ENCODE results near the gene CDC25B.

Gene CDC25B

DNA sequence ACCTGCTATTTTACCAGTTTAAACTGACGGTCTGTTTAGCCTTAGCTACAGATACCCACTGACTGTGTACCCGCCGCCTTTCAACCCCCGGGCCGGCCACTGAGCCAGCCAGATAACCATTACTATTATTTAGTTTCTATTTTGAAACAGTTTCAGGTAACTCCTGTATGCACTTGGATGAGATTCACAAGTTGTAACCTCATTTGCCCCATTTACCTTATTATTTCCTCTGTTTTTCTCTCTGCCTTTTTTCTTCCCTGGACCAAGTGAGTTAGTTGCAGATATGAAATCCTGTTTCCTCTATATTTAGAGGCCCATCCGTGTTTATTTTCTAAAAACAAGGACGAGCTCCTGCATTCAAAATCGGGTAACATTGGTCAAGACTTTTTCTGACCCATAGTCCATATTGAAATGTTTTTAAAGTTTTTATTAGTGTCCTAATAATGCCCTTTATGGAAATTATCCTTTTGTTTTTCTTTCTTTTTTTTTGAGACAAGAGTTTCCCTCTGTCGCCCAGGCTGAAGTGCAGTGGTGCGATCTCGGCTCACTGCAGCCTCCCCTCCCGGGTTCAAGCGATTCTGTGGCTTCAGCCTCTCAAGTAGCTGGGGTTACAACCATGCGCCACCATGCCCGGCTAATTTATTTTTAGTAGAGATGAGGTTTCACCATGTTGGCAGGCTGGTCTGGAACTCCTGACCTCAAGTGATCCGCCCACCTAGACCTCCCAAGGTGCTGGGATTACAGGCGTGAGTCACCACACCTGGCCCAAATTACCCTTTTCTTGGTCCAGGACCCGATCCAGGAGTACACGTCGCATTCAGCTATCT lies 25.0 kb downstream of the CDC25B start:
- TF ChIP-seq EGR1 (IDR thresholded peaks at IDR 0.05) (peak; percentile 33; the same call in 1 of the 2 replicates), USF1 (IDR thresholded peaks at IDR 0.05) (no peak)

- TF ChIP-seq ZBTB7A (IDR thresholded peaks at IDR 0.05; ENCODE audit: low read depth) = no peak
- TF ChIP-seq TEAD4 (IDR thresholded peaks at IDR 0.05) = no peak
- TF ChIP-seq EGR1 (IDR thresholded peaks at IDR 0.05) = no peak
- TF ChIP-seq TAF1 (IDR thresholded peaks at IDR 0.05; ENCODE audit: low read depth) = no peak
- no peak for TF ChIP-seq CEBPB (IDR thresholded peaks at IDR 0.05)
- no peak for TF ChIP-seq YY1 (IDR thresholded peaks at IDR 0.05; ENCODE audit: low read depth)
- TF ChIP-seq, protein P1, sequence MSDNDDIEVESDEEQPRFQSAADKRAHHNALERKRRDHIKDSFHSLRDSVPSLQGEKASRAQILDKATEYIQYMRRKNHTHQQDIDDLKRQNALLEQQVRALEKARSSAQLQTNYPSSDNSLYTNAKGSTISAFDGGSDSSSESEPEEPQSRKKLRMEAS (IDR thresholded peaks at IDR 0.05) = no peak
- TF ChIP-seq RAD21 (IDR thresholded peaks at IDR 0.05; ENCODE audit: low read depth) = no peak
- TF ChIP-seq FOXM1 (IDR thresholded peaks at IDR 0.05; ENCODE audit: borderline replicate concordance, low read depth) = no peak
- no peak for TF ChIP-seq EP300 (IDR thresholded peaks at IDR 0.05; ENCODE audit: borderline replicate concordance)
- no peak for TF ChIP-seq NFIC (IDR thresholded peaks at IDR 0.05)
- no peak for TF ChIP-seq CREB1 (IDR thresholded peaks at IDR 0.05; ENCODE audit: low read depth)
- no peak for TF ChIP-seq USF1 (IDR thresholded peaks at IDR 0.05)
- TF ChIP-seq TCF12 (IDR thresholded peaks at IDR 0.05; ENCODE audit: low read depth) = no peak
- TF ChIP-seq, protein P2, sequence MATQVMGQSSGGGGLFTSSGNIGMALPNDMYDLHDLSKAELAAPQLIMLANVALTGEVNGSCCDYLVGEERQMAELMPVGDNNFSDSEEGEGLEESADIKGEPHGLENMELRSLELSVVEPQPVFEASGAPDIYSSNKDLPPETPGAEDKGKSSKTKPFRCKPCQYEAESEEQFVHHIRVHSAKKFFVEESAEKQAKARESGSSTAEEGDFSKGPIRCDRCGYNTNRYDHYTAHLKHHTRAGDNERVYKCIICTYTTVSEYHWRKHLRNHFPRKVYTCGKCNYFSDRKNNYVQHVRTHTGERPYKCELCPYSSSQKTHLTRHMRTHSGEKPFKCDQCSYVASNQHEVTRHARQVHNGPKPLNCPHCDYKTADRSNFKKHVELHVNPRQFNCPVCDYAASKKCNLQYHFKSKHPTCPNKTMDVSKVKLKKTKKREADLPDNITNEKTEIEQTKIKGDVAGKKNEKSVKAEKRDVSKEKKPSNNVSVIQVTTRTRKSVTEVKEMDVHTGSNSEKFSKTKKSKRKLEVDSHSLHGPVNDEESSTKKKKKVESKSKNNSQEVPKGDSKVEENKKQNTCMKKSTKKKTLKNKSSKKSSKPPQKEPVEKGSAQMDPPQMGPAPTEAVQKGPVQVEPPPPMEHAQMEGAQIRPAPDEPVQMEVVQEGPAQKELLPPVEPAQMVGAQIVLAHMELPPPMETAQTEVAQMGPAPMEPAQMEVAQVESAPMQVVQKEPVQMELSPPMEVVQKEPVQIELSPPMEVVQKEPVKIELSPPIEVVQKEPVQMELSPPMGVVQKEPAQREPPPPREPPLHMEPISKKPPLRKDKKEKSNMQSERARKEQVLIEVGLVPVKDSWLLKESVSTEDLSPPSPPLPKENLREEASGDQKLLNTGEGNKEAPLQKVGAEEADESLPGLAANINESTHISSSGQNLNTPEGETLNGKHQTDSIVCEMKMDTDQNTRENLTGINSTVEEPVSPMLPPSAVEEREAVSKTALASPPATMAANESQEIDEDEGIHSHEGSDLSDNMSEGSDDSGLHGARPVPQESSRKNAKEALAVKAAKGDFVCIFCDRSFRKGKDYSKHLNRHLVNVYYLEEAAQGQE (IDR thresholded peaks at IDR 0.05; ENCODE audit: low read depth) = no peak
Observed at GRCh38 chr20:3821996-3822395, 25.9 kb downstream of the CDC25B start.

GRCh38 chr20:3823881-3824280 lies 27.8 kb downstream of the CDC25B start:
- TF ChIP-seq YY1 (IDR thresholded peaks at IDR 0.05; ENCODE audit: low read depth) = no peak
- no peak for TF ChIP-seq TCF12 (IDR thresholded peaks at IDR 0.05; ENCODE audit: low read depth)
- no peak for TF ChIP-seq TAF1 (IDR thresholded peaks at IDR 0.05; ENCODE audit: low read depth)
- TF ChIP-seq CREB1 (IDR thresholded peaks at IDR 0.05; ENCODE audit: low read depth) = no peak
- no peak for TF ChIP-seq EP300 (IDR thresholded peaks at IDR 0.05; ENCODE audit: borderline replicate concordance)
- no peak for TF ChIP-seq CEBPB (IDR thresholded peaks at IDR 0.05)
- no peak for TF ChIP-seq USF1 (IDR thresholded peaks at IDR 0.05)
- no peak for TF ChIP-seq ZBTB7A (IDR thresholded peaks at IDR 0.05; ENCODE audit: low read depth)
- TF ChIP-seq NFIC (IDR thresholded peaks at IDR 0.05) = no peak
- TF ChIP-seq TEAD4 (IDR thresholded peaks at IDR 0.05) = no peak

DNA sequence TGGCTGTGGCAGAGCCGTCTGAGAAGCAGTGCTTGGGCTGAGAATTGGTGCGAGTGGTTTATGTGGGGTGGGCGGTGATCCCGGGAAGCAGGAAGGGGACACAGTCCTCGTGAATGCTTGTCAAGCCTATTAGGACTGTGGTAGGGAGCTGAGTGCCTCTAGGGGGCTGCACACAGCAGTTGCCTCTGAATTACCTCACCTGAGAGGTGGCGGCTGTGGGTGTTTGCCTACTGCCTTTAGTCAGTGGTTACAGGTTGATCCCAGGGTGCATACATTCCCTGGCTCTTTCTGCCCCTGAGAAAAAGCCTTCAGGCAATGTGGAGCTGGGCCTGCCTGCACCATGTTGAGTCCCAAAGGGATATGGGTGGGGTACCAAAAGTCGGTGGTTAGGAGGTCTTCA lies 29.4 kb downstream of the CDC25B start:
- TF ChIP-seq FOXM1 (IDR thresholded peaks at IDR 0.05; ENCODE audit: borderline replicate concordance, low read depth) = no peak
- no peak for TF ChIP-seq CEBPB (IDR thresholded peaks at IDR 0.05)
- TF ChIP-seq, protein P2 (IDR thresholded peaks at IDR 0.05; ENCODE audit: low read depth) = no peak
- no peak for TF ChIP-seq EP300 (IDR thresholded peaks at IDR 0.05; ENCODE audit: borderline replicate concordance)
- TF ChIP-seq, protein P1 (IDR thresholded peaks at IDR 0.05) = no peak
- TF ChIP-seq NFIC (IDR thresholded peaks at IDR 0.05) = no peak
- no peak for TF ChIP-seq CREB1 (IDR thresholded peaks at IDR 0.05; ENCODE audit: low read depth)

DNA sequence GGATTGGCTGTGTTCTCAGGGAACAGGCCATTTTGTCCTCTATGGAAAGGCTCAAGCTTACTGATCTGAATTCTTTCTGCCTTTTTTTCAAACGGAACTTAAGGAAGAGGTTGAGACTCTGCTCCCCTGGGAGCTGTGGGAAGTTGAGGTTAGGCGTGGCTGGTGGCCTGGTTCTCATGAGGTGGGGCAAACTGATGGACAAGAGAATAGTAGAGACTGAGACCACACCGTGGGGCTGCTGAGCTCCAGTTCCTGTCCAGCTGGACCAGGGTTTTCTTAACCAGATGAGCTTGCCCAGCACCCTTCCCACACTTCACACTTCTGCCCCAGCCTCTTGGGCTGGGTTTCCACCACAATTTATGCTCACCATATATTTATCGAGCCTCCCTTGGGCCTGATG lies 30.3 kb downstream of the CDC25B start:
- TF ChIP-seq ZBTB7A (IDR thresholded peaks at IDR 0.05; ENCODE audit: low read depth) (no peak), USF1 (IDR thresholded peaks at IDR 0.05) (no peak), YY1 (IDR thresholded peaks at IDR 0.05; ENCODE audit: low read depth) (no peak), EP300 (IDR thresholded peaks at IDR 0.05; ENCODE audit: borderline replicate concordance) (no peak), TEAD4 (IDR thresholded peaks at IDR 0.05) (no peak), CREB1 (IDR thresholded peaks at IDR 0.05; ENCODE audit: low read depth) (no peak), FOXM1 (IDR thresholded peaks at IDR 0.05; ENCODE audit: borderline replicate concordance, low read depth) (no peak), TAF1 (IDR thresholded peaks at IDR 0.05; ENCODE audit: low read depth) (no peak), RAD21 (IDR thresholded peaks at IDR 0.05; ENCODE audit: low read depth) (no peak), EGR1 (IDR thresholded peaks at IDR 0.05) (no peak), TCF12 (IDR thresholded peaks at IDR 0.05; ENCODE audit: low read depth) (no peak), NFIC (IDR thresholded peaks at IDR 0.05) (no peak), CEBPB (IDR thresholded peaks at IDR 0.05) (no peak)
- TF ChIP-seq, protein P2 (IDR thresholded peaks at IDR 0.05; ENCODE audit: low read depth) = no peak
- TF ChIP-seq, protein P1 (IDR thresholded peaks at IDR 0.05) = no peak

All from Ishikawa (cell line).